Measurements from ENCODE around the gene MAFG. TPM values are rescaled to one million over a fixed set of nuclear protein-coding genes. Genes with fewer than 3 reads are reported as not detected.

MAFG gene
- total RNA-seq, 2 donors from 2014 or later = 8.3 to 14.5 TPM

DNA sequence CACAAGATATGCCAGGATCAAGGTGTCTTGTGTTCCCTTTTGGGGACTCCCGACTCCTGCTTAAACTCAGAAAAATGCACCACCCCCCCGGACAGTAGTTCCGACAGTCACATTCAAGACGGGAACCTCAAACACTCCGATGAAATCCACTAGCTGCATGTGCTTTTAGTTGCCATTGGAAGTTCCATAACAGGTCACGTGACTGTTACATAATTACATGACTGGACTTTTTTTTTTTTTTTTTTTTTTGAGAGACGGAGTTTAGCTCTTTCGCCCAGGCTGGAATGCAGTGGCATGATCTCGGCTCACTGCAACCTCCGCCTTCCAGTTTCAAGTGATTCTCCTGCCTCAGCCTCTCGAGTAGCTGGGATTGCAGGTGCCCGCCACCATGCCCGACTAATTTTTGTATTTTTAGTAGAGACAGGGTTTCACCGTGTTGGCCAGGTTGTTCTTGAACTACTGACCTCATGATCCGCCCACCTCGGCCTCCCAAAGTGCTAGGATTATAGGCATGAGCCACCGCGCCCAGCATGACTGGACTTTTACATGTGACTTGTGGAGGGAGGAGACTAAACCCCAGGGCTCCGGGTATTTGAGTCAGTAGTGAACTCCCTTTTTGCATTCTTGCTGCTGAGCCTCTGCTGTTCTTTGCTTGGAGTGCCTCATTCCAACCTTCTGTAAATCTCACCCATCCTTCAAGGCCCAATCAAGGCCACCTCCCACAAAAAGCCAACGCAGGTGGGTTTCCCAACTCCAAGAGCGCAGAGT lies 11.1 kb downstream of the MAFG start:
- Histone ChIP-seq H3K27me3 (no peaks in the 10 kb centered on the region), H3K4me3 (no peak overlapping the region), H3K36me3 (replicated peaks in 1 of 2; ENCODE audit: insufficient read depth in 1 of 2, low read depth in 2 of 2) (peaks cover 6 to 13% of the 10 kb centered on the region in 2 donors), H3K27ac (no peak overlapping the region), H3K4me1 (peaks cover 29% of the 10 kb centered on the region), H3K9me3 (no peaks in the 10 kb centered on the region)
- DNase-seq = no peak
- no peak for TF ChIP-seq POLR2A (IDR thresholded peaks at IDR 0.05)
- TF ChIP-seq, protein P1, sequence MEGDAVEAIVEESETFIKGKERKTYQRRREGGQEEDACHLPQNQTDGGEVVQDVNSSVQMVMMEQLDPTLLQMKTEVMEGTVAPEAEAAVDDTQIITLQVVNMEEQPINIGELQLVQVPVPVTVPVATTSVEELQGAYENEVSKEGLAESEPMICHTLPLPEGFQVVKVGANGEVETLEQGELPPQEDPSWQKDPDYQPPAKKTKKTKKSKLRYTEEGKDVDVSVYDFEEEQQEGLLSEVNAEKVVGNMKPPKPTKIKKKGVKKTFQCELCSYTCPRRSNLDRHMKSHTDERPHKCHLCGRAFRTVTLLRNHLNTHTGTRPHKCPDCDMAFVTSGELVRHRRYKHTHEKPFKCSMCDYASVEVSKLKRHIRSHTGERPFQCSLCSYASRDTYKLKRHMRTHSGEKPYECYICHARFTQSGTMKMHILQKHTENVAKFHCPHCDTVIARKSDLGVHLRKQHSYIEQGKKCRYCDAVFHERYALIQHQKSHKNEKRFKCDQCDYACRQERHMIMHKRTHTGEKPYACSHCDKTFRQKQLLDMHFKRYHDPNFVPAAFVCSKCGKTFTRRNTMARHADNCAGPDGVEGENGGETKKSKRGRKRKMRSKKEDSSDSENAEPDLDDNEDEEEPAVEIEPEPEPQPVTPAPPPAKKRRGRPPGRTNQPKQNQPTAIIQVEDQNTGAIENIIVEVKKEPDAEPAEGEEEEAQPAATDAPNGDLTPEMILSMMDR (IDR thresholded peaks at IDR 0.05) = no peak
- WGBS, 2 donors = 71 to 73% methylated on average over 21 of the region's 21 CpGs
- intact Hi-C loops (cut with DNase I) = no loop called here
- no peak for ATAC-seq

DNA sequence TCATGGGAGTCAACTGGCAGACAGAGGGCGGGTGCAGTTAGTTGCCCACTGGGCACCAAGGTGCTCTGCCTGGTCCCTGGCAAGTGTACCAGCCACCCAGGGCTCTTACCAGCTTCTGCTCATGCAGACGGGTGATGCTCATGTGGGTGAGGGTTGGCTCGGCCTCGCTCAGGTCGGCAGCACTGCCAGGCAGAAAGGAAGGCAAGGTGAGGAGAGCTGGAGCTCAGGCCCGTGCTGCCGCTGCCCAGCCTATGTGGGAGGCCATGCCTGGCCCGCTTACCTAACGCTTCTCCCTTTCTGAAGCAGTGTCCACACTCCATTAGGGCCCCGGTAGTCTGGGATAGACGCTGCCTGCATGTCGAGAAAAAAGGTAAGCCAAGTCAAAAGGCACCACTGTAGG lies 12.2 kb downstream of the MAFG start:
- ATAC-seq = no peak
- no peak overlapping the region for H3K4me3 ChIP-seq
- TF ChIP-seq POLR2A (IDR thresholded peaks at IDR 0.05) = no peak
- TF ChIP-seq, protein P1 (IDR thresholded peaks at IDR 0.05) = no peak
- 81 to 82% methylated on average over 10 to 11 of the region's 12 CpGs for WGBS, 2 donors
- H3K4me1 ChIP-seq = peaks cover 34% of the 10 kb centered on the region
- peaks cover 6 to 13% of the 10 kb centered on the region in 2 donors for H3K36me3 ChIP-seq (replicated peaks in 1 of 2; ENCODE audit: insufficient read depth in 1 of 2, low read depth in 2 of 2)
- no peaks in the 10 kb centered on the region for H3K27me3 ChIP-seq
- H3K9me3 ChIP-seq = no peaks in the 10 kb centered on the region
- H3K27ac ChIP-seq = no peak overlapping the region
- DNase-seq = no peak
- intact Hi-C loops (cut with DNase I) = no loop called here

DNA sequence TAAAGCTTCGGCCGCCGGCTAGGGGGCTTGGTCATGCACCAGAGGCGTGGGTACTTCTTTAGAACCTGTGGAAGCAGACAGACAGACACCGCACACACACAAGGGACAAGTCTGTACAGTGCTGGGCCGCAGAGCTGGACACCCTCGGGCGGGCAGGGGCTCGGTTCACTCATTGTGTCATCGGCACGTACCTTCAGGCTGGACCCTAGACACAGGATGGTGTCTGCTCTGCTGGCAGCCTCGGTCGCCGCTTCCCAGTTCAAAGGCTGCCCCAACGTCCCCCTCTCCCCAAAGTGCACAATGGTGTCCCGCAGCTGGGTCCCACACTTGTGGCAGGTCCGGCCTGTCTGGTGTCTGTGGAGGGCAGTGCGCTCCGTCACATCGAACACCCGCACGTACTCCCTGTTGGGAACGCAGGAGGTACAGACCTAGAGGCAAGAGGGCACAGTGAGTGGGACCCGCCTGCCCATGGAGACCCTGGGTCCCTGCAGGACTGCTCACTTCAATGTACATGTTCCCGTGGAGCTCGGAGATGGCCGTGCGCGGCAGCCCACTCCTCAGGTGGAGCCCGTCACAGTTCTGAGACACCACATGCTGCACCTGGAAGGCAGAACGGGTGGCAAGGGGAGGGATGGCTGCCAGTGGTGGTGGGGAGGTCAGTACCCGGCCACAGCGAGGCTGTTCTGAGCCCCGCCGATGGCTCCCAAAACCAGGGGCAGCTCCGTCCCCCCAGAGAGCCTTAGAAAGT lies 13.3 kb downstream of the MAFG start:
- intact Hi-C loops (cut with DNase I) = no loop called here

DNA sequence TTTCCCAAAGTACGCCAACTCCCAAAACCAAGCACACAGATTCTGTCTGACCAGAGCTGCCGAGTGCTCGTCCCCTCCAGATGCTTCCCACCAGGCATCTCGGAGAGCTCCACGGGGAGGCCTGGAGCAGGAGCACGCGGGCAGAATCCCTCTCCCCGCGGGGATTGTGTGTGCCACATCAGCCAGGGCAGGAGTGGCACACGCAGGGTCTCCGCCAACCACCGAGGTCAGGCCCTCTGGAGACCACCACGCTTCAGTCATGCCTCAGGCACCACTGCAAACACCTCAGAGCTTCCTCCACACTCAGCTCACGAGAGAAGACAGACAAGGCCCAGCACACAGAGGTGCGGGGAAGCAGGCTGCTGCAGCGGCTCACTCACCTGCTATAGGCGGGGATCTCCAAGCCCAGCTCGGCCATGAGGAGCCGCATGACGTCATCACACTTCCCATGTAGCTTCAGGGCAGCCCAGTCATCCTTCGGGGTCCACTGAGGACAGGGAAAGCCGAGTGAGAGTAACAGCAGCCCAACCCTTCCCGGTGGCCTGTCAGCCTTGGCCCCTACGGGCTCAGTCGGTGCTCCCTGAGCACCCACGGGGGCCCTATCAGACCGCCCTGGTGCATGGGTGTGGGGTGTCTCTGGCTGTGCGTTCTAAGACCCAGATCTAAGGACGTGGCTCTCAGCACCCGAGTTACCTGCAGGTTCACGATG lies 14.0 kb downstream of the MAFG start:
- Histone ChIP-seq H3K27me3 (no peaks in the 10 kb centered on the region), H3K4me1 (peaks cover 46% of the 10 kb centered on the region), H3K27ac (no peak overlapping the region), H3K4me3 (no peak overlapping the region), H3K36me3 (replicated peaks in 1 of 2; ENCODE audit: insufficient read depth in 1 of 2, low read depth in 2 of 2) (peaks cover 6 to 13% of the 10 kb centered on the region in 2 donors), H3K9me3 (no peaks in the 10 kb centered on the region)
- intact Hi-C loops (cut with DNase I) = no loop called here
- TF ChIP-seq, protein P1 (IDR thresholded peaks at IDR 0.05) = no peak
- no peak for TF ChIP-seq POLR2A (IDR thresholded peaks at IDR 0.05)
- 91 to 92% methylated on average over 13 to 31 of the region's 31 CpGs for WGBS, 2 donors
- ATAC-seq = no peak
- DNase-seq = no peak

More for the DNA sequence above, 13.3 kb downstream of the MAFG start:
- Histone ChIP-seq H3K36me3 (replicated peaks in 1 of 2; ENCODE audit: insufficient read depth in 1 of 2, low read depth in 2 of 2) (peaks cover 6 to 13% of the 10 kb centered on the region in 2 donors), H3K4me3 (no peak overlapping the region), H3K27ac (no peak overlapping the region), H3K4me1 (peaks cover 44% of the 10 kb centered on the region), H3K27me3 (no peaks in the 10 kb centered on the region), H3K9me3 (no peaks in the 10 kb centered on the region)
- no peak for DNase-seq
- WGBS, 2 donors = 90 to 91% methylated on average over 27 to 36 of the region's 36 CpGs
- no peak for ATAC-seq
- TF ChIP-seq, protein P1 (IDR thresholded peaks at IDR 0.05) = no peak
- no peak for TF ChIP-seq POLR2A (IDR thresholded peaks at IDR 0.05)

Measured in body of pancreas (tissue), 4 donors.